Measurements from ENCODE around the gene CIDEA. TPM values are rescaled to one million over a fixed set of nuclear protein-coding genes. Genes with fewer than 3 reads are reported as not detected.

The CIDEA gene
- total RNA-seq, 4 donors from 2014 or later: 0.31 to 5.1 (median 0.59) TPM; not detected in 1

DNA sequence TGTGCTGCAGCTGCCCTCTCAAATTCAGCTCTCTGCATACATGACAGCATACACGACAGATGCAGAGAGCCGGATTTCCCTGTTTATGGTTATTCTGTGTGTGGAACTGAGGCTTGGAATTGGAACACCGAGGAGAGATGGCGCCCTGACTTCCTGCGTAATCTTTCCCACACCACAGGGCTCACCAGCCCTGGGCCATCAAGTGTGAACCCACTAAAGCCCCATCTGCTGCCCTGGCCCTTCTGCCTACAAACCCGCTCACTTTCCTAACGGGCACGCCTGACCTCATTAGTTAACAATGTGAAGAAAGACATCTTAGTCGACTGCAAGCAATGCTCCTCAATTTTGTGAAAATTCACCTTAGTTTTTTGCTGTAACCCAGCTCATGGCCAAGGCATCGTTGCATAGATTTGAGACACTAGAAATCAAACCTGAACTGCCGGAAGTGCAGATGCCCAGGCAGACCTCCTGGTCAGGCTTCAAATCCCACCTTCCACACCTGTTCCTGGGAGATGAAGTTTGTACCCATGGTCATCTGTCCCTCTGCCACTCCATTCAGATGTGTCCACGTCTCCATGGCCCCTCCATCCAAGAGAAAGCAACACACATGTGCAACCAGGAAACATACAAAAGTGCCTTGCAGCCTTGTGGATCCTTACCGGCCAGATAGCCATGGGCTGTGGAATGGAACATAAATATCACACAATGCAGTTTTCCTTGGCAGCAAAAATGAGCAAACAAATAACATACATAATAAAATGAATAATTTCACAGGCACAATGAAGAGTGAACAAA lies 5.0 kb upstream of the CIDEA start:
- Histone ChIP-seq H3K27ac (no peak overlapping the region), H3K4me1 (peaks cover 0 to 13% (median 10%) of the 10 kb centered on the region in 3 donors), H3K36me3 (no peaks in the 10 kb centered on the region), H3K9me3 (no peaks in the 10 kb centered on the region), H3K27me3 (peaks cover 76% of the 10 kb centered on the region), H3K4me3 (no peak overlapping the region)
- TF ChIP-seq EP300 (IDR thresholded peaks at IDR 0.05): no peak
- TF ChIP-seq POLR2A (IDR thresholded peaks at IDR 0.05): no peak
- no peak for TF ChIP-seq CTCF (IDR thresholded peaks at IDR 0.05)
- no peak for TF ChIP-seq POLR2AphosphoS5 (IDR thresholded peaks at IDR 0.05)
- WGBS, 2 donors (ENCODE audit: low coverage in 1 of 2): 55 to 93% methylated on average over 3 to 7 of the region's 13 CpGs
- no peak for ATAC-seq

GRCh38 chr18:12251311-12251710 lies 2.9 kb upstream of the CIDEA start:
- WGBS, 2 donors (ENCODE audit: low coverage in 1 of 2): 89% methylated on average over 7 of the region's 11 CpGs; no CpG with 5 or more reads in 1 of the 2 donors
- no peak for ATAC-seq
- peaks cover 78% of the 10 kb centered on the region for H3K27me3 ChIP-seq

GRCh38 chr18:12252061-12252460 lies 2.1 kb upstream of the CIDEA start:
- TF ChIP-seq POLR2AphosphoS5 (IDR thresholded peaks at IDR 0.05): no peak
- TF ChIP-seq CTCF (IDR thresholded peaks at IDR 0.05): no peak
- TF ChIP-seq EP300 (IDR thresholded peaks at IDR 0.05): no peak
- no peak for TF ChIP-seq POLR2A (IDR thresholded peaks at IDR 0.05)
- Histone ChIP-seq H3K27ac (no peak overlapping the region), H3K4me3 (no peak overlapping the region), H3K36me3 (no peaks in the 10 kb centered on the region), H3K4me1 (peaks cover 0 to 23% (median 17%) of the 10 kb centered on the region in 3 donors), H3K27me3 (peaks cover 70% of the 10 kb centered on the region), H3K9me3 (no peaks in the 10 kb centered on the region)
- 92% methylated on average over 4 to 5 of the region's 6 CpGs for WGBS, 2 donors (ENCODE audit: low coverage in 1 of 2)
- no peak for ATAC-seq

More at GRCh38 chr18:12251311-12251710, 2.9 kb upstream of the CIDEA start:
- Histone ChIP-seq H3K4me1 (peaks cover 0 to 23% (median 17%) of the 10 kb centered on the region in 3 donors), H3K4me3 (no peak overlapping the region), H3K36me3 (no peaks in the 10 kb centered on the region), H3K27ac (no peak overlapping the region), H3K9me3 (no peaks in the 10 kb centered on the region)
- TF ChIP-seq POLR2AphosphoS5 (IDR thresholded peaks at IDR 0.05): no peak
- TF ChIP-seq CTCF (IDR thresholded peaks at IDR 0.05): no peak
- no peak for TF ChIP-seq EP300 (IDR thresholded peaks at IDR 0.05)
- TF ChIP-seq POLR2A (IDR thresholded peaks at IDR 0.05): no peak

DNA sequence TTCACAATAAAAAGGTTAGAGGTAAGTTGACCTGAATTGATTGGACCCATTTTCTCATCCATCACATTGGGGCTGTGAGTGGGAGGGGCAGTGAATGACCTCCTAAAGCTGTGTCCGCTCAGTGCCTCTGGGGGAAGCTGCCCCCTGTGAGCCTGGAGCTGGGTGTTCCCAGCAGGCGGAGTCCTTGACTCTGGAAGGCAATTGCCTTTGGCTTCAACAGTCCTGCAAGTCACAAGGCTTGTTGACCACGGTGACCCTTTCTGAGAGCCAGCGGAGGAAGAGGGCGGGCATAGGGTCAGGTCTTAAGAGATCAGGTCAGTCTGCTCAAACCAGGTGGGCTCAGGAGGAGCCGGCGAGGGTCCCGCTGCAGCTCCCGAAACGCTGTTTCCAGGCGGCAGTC lies 1.1 kb upstream of the CIDEA start:
- peaks cover 0 to 23% (median 17%) of the 10 kb centered on the region in 3 donors for H3K4me1 ChIP-seq
- no peaks in the 10 kb centered on the region for H3K9me3 ChIP-seq
- no peak overlapping the region for H3K27ac ChIP-seq
- ATAC-seq: no peak
- TF ChIP-seq CTCF (IDR thresholded peaks at IDR 0.05): no peak
- TF ChIP-seq EP300 (IDR thresholded peaks at IDR 0.05): no peak
- TF ChIP-seq POLR2AphosphoS5 (IDR thresholded peaks at IDR 0.05): no peak
- TF ChIP-seq POLR2A (IDR thresholded peaks at IDR 0.05): no peak
- 40 to 100% methylated on average over 2 to 3 of the region's 11 CpGs for WGBS, 2 donors (ENCODE audit: low coverage in 1 of 2)
- no peaks in the 10 kb centered on the region for H3K36me3 ChIP-seq
- peaks cover 61% of the 10 kb centered on the region for H3K27me3 ChIP-seq
- no peak overlapping the region for H3K4me3 ChIP-seq

- no peak overlapping the region for H3K27ac ChIP-seq
- H3K4me3 ChIP-seq: peak overlapping the region; percentile 3 to 49
- no peak for ATAC-seq
- TF ChIP-seq EP300 (IDR thresholded peaks at IDR 0.05): no peak
- TF ChIP-seq POLR2AphosphoS5 (IDR thresholded peaks at IDR 0.05): no peak
- WGBS, 2 donors (ENCODE audit: low coverage in 1 of 2): 5% methylated on average over 7 of the region's 20 CpGs; no CpG with 5 or more reads in 1 of the 2 donors
- H3K27me3 ChIP-seq: peaks cover 54% of the 10 kb centered on the region
- peaks cover 0 to 23% (median 17%) of the 10 kb centered on the region in 3 donors for H3K4me1 ChIP-seq
- H3K36me3 ChIP-seq: no peaks in the 10 kb centered on the region
- H3K9me3 ChIP-seq: no peaks in the 10 kb centered on the region
Measured at GRCh38 chr18:12253663-12254135, 462 bp upstream of the CIDEA start.

Measured in gastroesophageal sphincter (tissue), 4 donors.